RWPE2 (cell line): ENCODE results near the gene KBTBD2.
"Not testable (repeated sequence)": the region's sequence is repeated elsewhere in the genome, so short reads cannot be mapped to it uniquely, and the experiment has no call there.

Experiments
- ATAC-seq: fragments of 200-7000 bp; cut with Tn5 transposase; 3 replicates; pipeline ENCODE4 v1.9.1; 2021; ENCODE audit warnings: low read depth
- DNase-seq: peaks from one replicate; pipeline ENCODE4 v3.0.0-alpha.2; 2020; ENCODE audit warnings: low spot score
- H3K27ac ChIP-seq: fragments of 450-650 bp; 2 replicates; pipeline ENCODE4 v1.5.1; 2017; ENCODE audit warnings: mild to moderate bottlenecking; ENCODE audit not compliant: poor library complexity, severe bottlenecking
- H3K27me3 ChIP-seq: fragments of 250-450 bp; sonication (Bioruptor Pico); 2 replicates; pipeline ENCODE4 v1.5.1; 2021; ENCODE audit warnings: mild to moderate bottlenecking, moderate library complexity; ENCODE audit not compliant: insufficient read depth, poor library complexity, severe bottlenecking
- H3K36me3 ChIP-seq: fragments of 250-450 bp; sonication (Bioruptor Pico); 2 replicates; pipeline ENCODE4 v1.5.1; 2020; ENCODE audit warnings: low read depth, mild to moderate bottlenecking, moderate library complexity
- H3K4me1 ChIP-seq: fragments of 250-450 bp; sonication (Bioruptor Pico); 2 replicates; pipeline ENCODE4 v1.5.1; 2021; ENCODE audit warnings: mild to moderate bottlenecking, moderate library complexity; ENCODE audit not compliant: insufficient read depth, poor library complexity, severe bottlenecking
- H3K4me3 ChIP-seq: fragments of 250-450 bp; sonication (Bioruptor Pico); 2 replicates; pipeline ENCODE4 v1.5.1; 2021; ENCODE audit warnings: mild to moderate bottlenecking, moderate library complexity; ENCODE audit not compliant: severe bottlenecking
- H3K9me3 ChIP-seq: fragments of 250-450 bp; sonication (Bioruptor Pico); 2 replicates; pipeline ENCODE4 v1.5.1; 2021; ENCODE audit warnings: mild to moderate bottlenecking, moderate library complexity; ENCODE audit not compliant: severe bottlenecking
- CTCF ChIP-seq: fragments of 450-650 bp; IDR thresholded peaks from one replicate; pipeline ENCODE4 v1.5.1; 2017; ENCODE audit warnings: mild to moderate bottlenecking, moderate library complexity; ENCODE audit not compliant: poor library complexity, severe bottlenecking

The KBTBD2 gene

GRCh38 chr7:32901629-32902028 lies 10.1 kb upstream of the KBTBD2 start:
- no peak for ATAC-seq
- H3K4me1 ChIP-seq, result no peaks in the 10 kb centered on the region
- DNase-seq, result no peak
- TF ChIP-seq CTCF, result no peak
- H3K36me3 ChIP-seq, result no peaks in the 10 kb centered on the region
- no peak overlapping the region for H3K27ac ChIP-seq
- no peaks in the 10 kb centered on the region for H3K9me3 ChIP-seq
- H3K27me3 ChIP-seq, result no peaks in the 10 kb centered on the region
- H3K4me3 ChIP-seq, result no peak overlapping the region

GRCh38 chr7:32900433-32900995 lies 9.0 kb upstream of the KBTBD2 start:
- Histone ChIP-seq H3K4me3 (no peak overlapping the region), H3K9me3 (no peaks in the 10 kb centered on the region), H3K36me3 (no peaks in the 10 kb centered on the region), H3K27me3 (no peaks in the 10 kb centered on the region), H3K4me1 (no peaks in the 10 kb centered on the region), H3K27ac (no peak overlapping the region)
- no peak for DNase-seq
- ATAC-seq, result no peak
- no peak for TF ChIP-seq CTCF

- not testable (repeated sequence) for ATAC-seq, H3K4me1 ChIP-seq, H3K36me3 ChIP-seq, H3K4me3 ChIP-seq, H3K27ac ChIP-seq, H3K27me3 ChIP-seq, H3K9me3 ChIP-seq, DNase-seq
These were observed 5.8 kb upstream of the KBTBD2 start for GRCh38 chr7:32897376-32897775.

GRCh38 chr7:32896564-32897347 lies 5.2 kb upstream of the KBTBD2 start:
- DNase-seq (no peak), ATAC-seq (no peak)
- TF ChIP-seq CTCF, result no peak
- Histone ChIP-seq H3K4me1 (peaks cover 8% of the 10 kb centered on the region), H3K9me3 (no peaks in the 10 kb centered on the region), H3K4me3 (no peak overlapping the region), H3K27me3 (no peaks in the 10 kb centered on the region), H3K36me3 (no peaks in the 10 kb centered on the region), H3K27ac (no peak overlapping the region)

- Histone ChIP-seq H3K4me3 (no peak overlapping the region), H3K36me3 (no peaks in the 10 kb centered on the region), H3K4me1 (peaks cover 14% of the 10 kb centered on the region), H3K27me3 (no peaks in the 10 kb centered on the region), H3K27ac (no peak overlapping the region), H3K9me3 (no peaks in the 10 kb centered on the region)
- TF ChIP-seq CTCF, result no peak
- ATAC-seq (no peak), DNase-seq (no peak)
These were observed 2.6 kb upstream of the KBTBD2 start for GRCh38 chr7:32894171-32894570.
